Activated T-helper 17 cell treated with anti-CD3 and anti-CD28 coated beads, Interleukin-2, amount 50 U/mL, for 72 hours (primary cell): ENCODE results near the gene SPTLC2. TPM values are rescaled to one million over a fixed set of nuclear protein-coding genes. Genes with fewer than 3 reads are reported as not detected.

Experiments
- total RNA-seq, 2 donors: library from RNA; stranded (reverse); gene quantifications; one replicate each; pipeline ENCODE4 v1.2.3, GENCODE V29; 2022

Gene SPTLC2
- total RNA-seq, 2 donors from 2014 or later: 17.4 to 27.2 TPM

Other genes starting within 250 kb of the SPTLC2 start
- gene TMED8, start 239.5 kb downstream of the SPTLC2 start, total RNA-seq: 10 to 100 TPM; 33.2 to 45.1 TPM
- under 1 TPM; 0.22 to 0.29 TPM for gene SAMD15, start 239.3 kb downstream of the SPTLC2 start, total RNA-seq
- 1 to 10 TPM in 1 of 2 donors, under 1 TPM in 1; 0.89 to 1.0 TPM for gene NOXRED1, start 193.1 kb downstream of the SPTLC2 start, total RNA-seq
- 10 to 100 TPM; 19.0 to 25.9 TPM for gene VIPAS39, start 159.0 kb downstream of the SPTLC2 start, total RNA-seq
- gene AHSA1, start 158.5 kb downstream of the SPTLC2 start, total RNA-seq: 100 to 1,000 TPM; 143 to 283 TPM
- gene ISM2, start 117.8 kb downstream of the SPTLC2 start, total RNA-seq: under 1 TPM in 1 of 2 donors, not detected in 1; 0.21 TPM
- gene ALKBH1, start 91.4 kb upstream of the SPTLC2 start, total RNA-seq: 10 to 100 TPM; 13.2 to 19.8 TPM
- 100 to 1,000 TPM in 1 of 2 donors, 10 to 100 TPM in 1; 46.5 to 140 TPM for gene SLIRP, start 91.5 kb upstream of the SPTLC2 start, total RNA-seq
- 100 to 1,000 TPM; 106 to 108 TPM for gene SNW1, start 144.5 kb upstream of the SPTLC2 start, total RNA-seq
- 1 to 10 TPM; 2.0 to 2.1 TPM for gene ADCK1, start 183.5 kb upstream of the SPTLC2 start, total RNA-seq